ENCODE measurements around the gene TECPR2.

TECPR2 gene

GRCh38 chr14:102396521-102396920 lies 33.8 kb downstream of the TECPR2 start:
- TF ChIP-seq GABPA (IDR thresholded peaks at IDR 0.05; ENCODE audit: low read depth) (no peak), REST (IDR thresholded peaks at IDR 0.05; ENCODE audit: insufficient replicate concordance, low read depth) (no peak), POLR2AphosphoS5 (IDR thresholded peaks at IDR 0.05; ENCODE audit: low read depth) (no peak), SPI1 (IDR thresholded peaks at IDR 0.05; ENCODE audit: borderline replicate concordance, low read depth) (no peak), CTCF (IDR thresholded peaks at IDR 0.05; ENCODE audit: insufficient read depth, low read length) (no peak)
- no peak for DNase-seq (ENCODE audit: low read depth in 1 of 2, low spot score in 1 of 2)
- Histone ChIP-seq H3K4me3 (replicated peaks; ENCODE audit: insufficient read depth, low read length) (no peak overlapping the region), H3K27ac (replicated peaks) (no peak overlapping the region), H3K27me3 (ENCODE audit: insufficient read depth, poor library complexity, severe bottlenecking) (no peaks in the 10 kb centered on the region)

- Histone ChIP-seq H3K27ac (replicated peaks) (no peak overlapping the region), H3K27me3 (ENCODE audit: insufficient read depth, poor library complexity, severe bottlenecking) (no peaks in the 10 kb centered on the region), H3K4me3 (replicated peaks; ENCODE audit: insufficient read depth, low read length) (no peak overlapping the region)
- no peak for DNase-seq (ENCODE audit: low read depth in 1 of 2, low spot score in 1 of 2)
- TF ChIP-seq REST (IDR thresholded peaks at IDR 0.05; ENCODE audit: insufficient replicate concordance, low read depth) (no peak), POLR2AphosphoS5 (IDR thresholded peaks at IDR 0.05; ENCODE audit: low read depth) (no peak), SPI1 (IDR thresholded peaks at IDR 0.05; ENCODE audit: borderline replicate concordance, low read depth) (no peak), GABPA (IDR thresholded peaks at IDR 0.05; ENCODE audit: low read depth) (no peak), CTCF (IDR thresholded peaks at IDR 0.05; ENCODE audit: insufficient read depth, low read length) (no peak)
These were observed 40.3 kb downstream of the TECPR2 start for GRCh38 chr14:102403028-102403427.

GRCh38 chr14:102407258-102407657 lies 44.5 kb downstream of the TECPR2 start:
- TF ChIP-seq CTCF (IDR thresholded peaks at IDR 0.05; ENCODE audit: insufficient read depth, low read length) = no peak
- no peak for TF ChIP-seq SPI1 (IDR thresholded peaks at IDR 0.05; ENCODE audit: borderline replicate concordance, low read depth)
- TF ChIP-seq GABPA (IDR thresholded peaks at IDR 0.05; ENCODE audit: low read depth) = no peak
- TF ChIP-seq REST (IDR thresholded peaks at IDR 0.05; ENCODE audit: insufficient replicate concordance, low read depth) = no peak
- no peak for TF ChIP-seq POLR2AphosphoS5 (IDR thresholded peaks at IDR 0.05; ENCODE audit: low read depth)
- H3K27me3 ChIP-seq (ENCODE audit: insufficient read depth, poor library complexity, severe bottlenecking) = no peaks in the 10 kb centered on the region
- H3K4me3 ChIP-seq (replicated peaks; ENCODE audit: insufficient read depth, low read length) = no peak overlapping the region
- H3K27ac ChIP-seq (replicated peaks) = no peak overlapping the region
- no peak for DNase-seq (ENCODE audit: low read depth in 1 of 2, low spot score in 1 of 2)
